Measurements from ENCODE around the gene TCF19.
A peak's percentile ranks its signal among the peaks of the same experiment; 100 is the strongest.

- TF ChIP-seq CTCF (IDR thresholded peaks at IDR 0.05) (no peak), POLR2AphosphoS5 (IDR thresholded peaks at IDR 0.05) (peak in 2 of 3 donors; percentile 53 to 78)
Measured at GRCh38 chr6:31114541-31114878, 43.9 kb upstream of the TCF19 start, which contains the start of gene PSORS1C1.

All from stomach (tissue), 4 donors.